Motor neuron (in vitro differentiated cells): ENCODE results near the gene FAF1. TPM values are rescaled to one million over a fixed set of nuclear protein-coding genes. Genes with fewer than 3 reads are reported as not detected.
"Not testable (repeated sequence)": the region's sequence is repeated elsewhere in the genome, so short reads cannot be mapped to it uniquely, and the experiment has no call there.

Source experiments
- ATAC-seq, 8 experiments: fragments of 200-7000 bp; cut with Tn5 transposase; replicated peaks in 6 of 8; 2 replicates each; pipeline ENCODE4 v1.8.0; 2021; ENCODE audit warnings: mild to moderate bottlenecking in 8 of 8, moderate library complexity in 8 of 8
- H3K27ac ChIP-seq, 2 donors: fragments of 250-450 bp; sonication (Bioruptor Pico); 2 replicates each; pipeline ENCODE4 v1.9.0; 2021; ENCODE audit warnings: antibody characterized with exemption in 2 of 2, mild to moderate bottlenecking in 2 of 2, moderate library complexity in 1 of 2
- H3K4me1 ChIP-seq, 2 donors: fragments of 250-450 bp; sonication (Bioruptor Pico); replicated peaks in 1 of 2; 2 replicates each; pipeline ENCODE4 v1.6.1; 2021; ENCODE audit warnings: antibody characterized with exemption in 2 of 2, mild to moderate bottlenecking in 2 of 2, moderate library complexity in 1 of 2
- H3K4me3 ChIP-seq, 5 donors: fragments of 250-450 bp; sonication (Bioruptor Pico); 2 replicates each; pipeline ENCODE4 v1.9.0; 2021; ENCODE audit warnings: antibody characterized with exemption in 5 of 5, mild to moderate bottlenecking in 5 of 5, moderate library complexity in 4 of 5
- WGBS, 10 experiments: fragments of 450-650 bp; shearing (Covaris generic); methylation state at CpG; one replicate each; pipeline ENCODE4 v1.0.0; 2022; 5-methylcytosine and 5-hydroxymethylcytosine counted together
- in situ Hi-C, 9 experiments: fragments of 400-800 bp; cut with MboI; loops; one replicate each; pipeline ENCODE4 v1.15.0; 2021; ENCODE audit warnings: low sequenced_read_pairs in 9 of 9, low pct_unique_long_range_greater_than_20kb in 2 of 9; ENCODE audit not compliant: unreplicated experiment in 9 of 9
- total RNA-seq, 8 experiments: library from RNA; unstranded; fragments of 300-600 nt; gene quantifications; 2 replicates each; pipeline versions ENCODE4 v1.2.3 to v1.2.4, GENCODE V29; 2022

The FAF1 gene
- total RNA-seq, 8 experiments from 2014 or later = 26.3 to 79.4 (median 52.0) TPM

DNA sequence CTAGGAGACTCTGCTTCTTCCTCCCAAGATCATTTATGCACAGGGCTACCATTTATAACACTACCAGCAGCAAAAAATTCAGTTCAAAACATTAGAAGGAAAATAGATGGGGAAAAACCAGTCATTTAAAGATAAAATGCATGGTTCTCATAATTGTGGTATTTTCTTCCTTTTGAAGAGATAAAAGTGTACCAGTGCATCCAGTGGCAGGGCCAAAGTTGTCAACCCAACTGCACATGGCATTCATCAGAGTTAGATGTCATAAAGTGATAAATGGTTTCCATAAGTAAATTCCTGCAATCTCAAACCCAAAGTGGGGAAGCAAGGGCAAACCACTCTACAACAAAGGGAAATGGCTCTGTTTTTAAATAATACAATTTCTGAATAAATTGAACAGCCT is 417.7 kb downstream of the FAF1 start:
- Histone ChIP-seq H3K4me3 (no peak overlapping the region), H3K27ac (no peak overlapping the region), H3K4me1 (no peaks in the 10 kb centered on the region)
- no peak for ATAC-seq
- in situ Hi-C loops = no loop called here

GRCh38 chr1:50538476-50538875 is 421.6 kb downstream of the FAF1 start:
- no peak for ATAC-seq
- Histone ChIP-seq H3K27ac (no peak overlapping the region), H3K4me3 (no peak overlapping the region), H3K4me1 (no peaks in the 10 kb centered on the region)
- in situ Hi-C loops = no loop called here
- WGBS, 10 experiments = 11 to 100% (median 94%) methylated on average over 1 of the region's 1 CpG; no CpG with 5 or more reads in 2 of the 10 experiments

DNA sequence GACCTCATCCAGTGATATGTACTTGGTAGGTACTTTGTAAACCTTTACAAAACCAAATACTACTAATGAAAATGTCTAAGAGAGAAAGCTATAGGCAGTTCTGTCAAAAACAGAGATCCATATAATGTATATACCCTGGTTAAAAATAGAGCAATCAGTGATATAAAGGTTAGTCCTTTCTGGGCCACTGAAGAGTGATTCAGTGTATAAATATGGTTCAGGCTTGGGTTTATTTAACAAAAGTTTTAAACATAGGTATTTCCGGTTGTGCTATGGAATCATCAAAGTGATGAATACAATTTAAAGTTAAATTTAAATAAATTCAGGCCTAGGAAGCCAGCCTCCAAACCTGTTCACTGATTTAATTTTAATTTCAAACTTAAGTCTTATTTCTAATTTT is 428.5 kb downstream of the FAF1 start:
- H3K27ac ChIP-seq = no peak overlapping the region
- in situ Hi-C loops = no loop called here
- WGBS, 10 experiments = 83 to 100% (median 100%) methylated on average over 1 of the region's 1 CpG; no CpG with 5 or more reads in 1 of the 10 experiments
- ATAC-seq = no peak
- no peaks in the 10 kb centered on the region for H3K4me1 ChIP-seq
- H3K4me3 ChIP-seq = no peak overlapping the region

- Histone ChIP-seq H3K27ac (no peak overlapping the region), H3K4me1 (no peaks in the 10 kb centered on the region), H3K4me3 (no peak overlapping the region)
- in situ Hi-C loops = no loop called here
- WGBS, 10 experiments = 44 to 100% (median 92%) methylated on average over 1 to 2 of the region's 2 CpGs; no CpG with 5 or more reads in 1 of the 10 experiments
- no peak for ATAC-seq
Observed at GRCh38 chr1:50531027-50531426, 429.0 kb downstream of the FAF1 start.

- Histone ChIP-seq H3K27ac (no peak overlapping the region), H3K4me1 (no peaks in the 10 kb centered on the region), H3K4me3 (no peak overlapping the region)
- no peak for ATAC-seq
- in situ Hi-C loops = no loop called here
Observed at GRCh38 chr1:50529510-50529909, 430.6 kb downstream of the FAF1 start.

- in situ Hi-C loops, H3K4me1 ChIP-seq, H3K4me3 ChIP-seq, H3K27ac ChIP-seq, ATAC-seq: not testable (repeated sequence)
- 75 to 100% (median 100%) methylated on average over 1 to 3 of the region's 3 CpGs; no CpG with 5 or more reads in 3 of the 10 experiments for WGBS, 10 experiments
Observed at GRCh38 chr1:50527987-50528320, 432.1 kb downstream of the FAF1 start.

GRCh38 chr1:50527249-50527986 is 432.6 kb downstream of the FAF1 start:
- WGBS, 10 experiments = 58 to 96% (median 89%) methylated on average over 2 to 3 of the region's 3 CpGs; no CpG with 5 or more reads in 1 of the 10 experiments
- ATAC-seq = no peak
- in situ Hi-C loops = no loop called here

DNA sequence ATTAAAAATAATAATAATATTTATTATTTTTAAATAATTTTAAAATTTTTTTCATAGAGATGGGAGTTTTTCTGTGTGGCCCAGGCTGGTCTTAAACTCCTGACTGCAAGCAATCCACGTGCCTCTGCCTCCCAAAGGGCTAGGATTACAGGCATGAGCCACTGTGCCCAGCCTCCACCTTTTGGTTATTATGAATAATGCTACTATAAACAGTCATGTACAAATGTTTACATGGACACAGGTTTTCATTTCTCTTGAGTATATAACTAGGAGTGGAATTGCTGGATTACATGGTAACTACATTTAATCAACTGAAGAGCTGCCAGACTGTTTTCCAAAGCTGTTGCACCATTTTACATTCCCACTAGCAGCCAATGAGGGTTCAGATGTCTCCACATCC is 433.6 kb downstream of the FAF1 start:
- WGBS, 10 experiments = 75 to 100% (median 100%) methylated on average over 1 of the region's 1 CpG; no CpG with 5 or more reads in 3 of the 10 experiments

More at GRCh38 chr1:50527249-50527986, 432.6 kb downstream of the FAF1 start:
- Histone ChIP-seq H3K4me3 (no peak overlapping the region), H3K4me1 (no peaks in the 10 kb centered on the region), H3K27ac (no peak overlapping the region)

DNA sequence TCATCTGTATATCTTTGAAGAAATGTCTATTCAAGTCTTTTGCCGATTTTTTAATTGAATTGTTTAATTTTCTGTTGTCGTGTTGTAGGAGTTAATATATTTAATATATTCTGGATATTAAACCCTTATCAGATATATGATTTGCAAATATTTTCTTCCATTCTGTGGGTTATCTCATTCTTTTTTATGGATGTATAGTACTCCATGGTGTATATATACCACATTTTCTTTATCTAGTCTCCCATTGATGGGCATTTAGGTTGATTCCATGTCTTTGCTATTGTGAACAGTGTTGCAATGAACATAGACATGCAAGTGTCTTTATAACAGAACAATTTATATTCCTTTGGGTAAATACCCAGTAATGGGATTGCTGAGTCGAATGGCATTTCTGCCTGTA is 436.5 kb downstream of the FAF1 start:
- in situ Hi-C loops = no loop called here
- Histone ChIP-seq H3K4me1 (no peaks in the 10 kb centered on the region), H3K4me3 (no peak overlapping the region), H3K27ac (no peak overlapping the region)
- 90 to 100% (median 100%) methylated on average over 2 to 3 of the region's 3 CpGs for WGBS, 10 experiments
- ATAC-seq = no peak

More for the DNA sequence above, 433.6 kb downstream of the FAF1 start:
- in situ Hi-C loops = no loop called here
- ATAC-seq = no peak
- H3K4me1 ChIP-seq = no peaks in the 10 kb centered on the region
- no peak overlapping the region for H3K27ac ChIP-seq
- no peak overlapping the region for H3K4me3 ChIP-seq

DNA sequence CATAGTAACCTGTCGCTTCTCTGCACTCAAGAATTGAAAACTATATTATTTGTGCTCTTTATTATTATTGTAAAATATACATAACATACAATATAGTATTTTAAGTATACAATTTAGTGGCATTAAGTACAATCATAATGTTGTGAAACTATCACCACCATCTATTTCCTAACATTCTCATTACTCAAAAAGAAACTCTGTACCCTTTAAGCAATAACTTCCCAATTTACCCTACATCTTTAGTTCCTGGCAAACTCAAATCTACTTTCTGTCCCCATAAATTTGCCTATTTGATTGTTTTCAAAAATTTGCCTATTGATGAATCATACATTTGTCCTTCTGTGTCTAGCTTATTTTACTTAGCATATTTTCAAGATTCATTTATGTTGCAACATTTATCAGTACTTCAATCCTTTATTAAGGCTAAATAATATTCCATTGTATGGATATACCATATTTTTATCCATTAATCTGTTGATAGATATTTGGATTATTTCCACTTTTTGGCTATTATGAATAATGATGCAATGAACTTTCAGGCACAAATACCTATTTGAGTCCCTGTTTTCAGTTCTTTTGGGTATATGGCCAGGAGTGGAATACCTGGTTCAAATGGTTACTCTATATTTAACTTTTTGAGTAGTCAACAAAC is 437.2 kb downstream of the FAF1 start:
- in situ Hi-C loops = no loop called here
- ATAC-seq = no peak
- 95 to 100% (median 100%) methylated on average over 1 of the region's 1 CpG; no CpG with 5 or more reads in 2 of the 10 experiments for WGBS, 10 experiments
- H3K4me3 ChIP-seq = no peak overlapping the region
- no peaks in the 10 kb centered on the region for H3K4me1 ChIP-seq
- H3K27ac ChIP-seq = no peak overlapping the region

DNA sequence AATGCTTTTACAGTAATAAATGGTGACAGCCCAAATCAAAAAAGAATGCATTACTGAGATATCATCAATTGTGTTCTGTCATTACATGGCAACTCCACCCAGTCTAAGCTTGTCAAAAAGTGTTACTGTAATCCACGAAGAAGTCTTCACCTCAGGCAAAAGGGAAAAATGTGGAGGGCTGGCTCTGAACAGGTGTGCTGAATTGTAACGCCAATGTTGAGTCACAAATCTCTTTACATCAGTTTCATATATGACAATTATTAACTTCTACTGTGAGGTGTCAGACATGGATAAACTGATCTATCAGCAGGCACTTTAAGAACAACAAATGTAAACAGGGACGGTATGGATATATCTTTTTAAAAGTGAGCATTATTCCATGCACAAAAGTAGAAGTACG is 438.4 kb downstream of the FAF1 start:
- in situ Hi-C loops = no loop called here
- Histone ChIP-seq H3K27ac (no peak overlapping the region), H3K4me3 (no peak overlapping the region), H3K4me1 (no peaks in the 10 kb centered on the region)
- ATAC-seq = no peak
- 75 to 100% (median 97%) methylated on average over 1 to 4 of the region's 4 CpGs for WGBS, 10 experiments

- no peak for ATAC-seq
- no peak overlapping the region for H3K27ac ChIP-seq
- no peak overlapping the region for H3K4me3 ChIP-seq
- in situ Hi-C loops = no loop called here
- no peaks in the 10 kb centered on the region for H3K4me1 ChIP-seq
Observed at GRCh38 chr1:50517488-50517887, 442.6 kb downstream of the FAF1 start.

DNA sequence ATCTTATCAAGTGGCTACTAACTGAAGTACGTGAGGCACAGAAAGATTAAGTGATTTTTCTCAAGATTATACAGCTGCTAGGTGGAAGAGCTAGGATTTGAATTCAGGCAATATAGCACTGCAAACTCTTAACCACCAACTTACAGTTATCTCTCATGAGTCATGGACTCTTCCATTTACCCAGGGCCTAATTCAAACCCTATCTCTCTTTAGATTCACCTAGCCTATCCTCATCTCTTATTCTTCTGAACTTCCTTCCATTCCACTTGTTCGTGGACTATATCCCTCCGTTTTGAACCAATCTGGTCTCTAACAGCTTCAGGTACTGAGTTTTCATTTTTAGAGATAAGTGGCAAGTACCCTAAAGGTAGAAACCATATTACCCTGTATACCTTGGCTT is 444.0 kb downstream of the FAF1 start:
- 80 to 100% (median 95%) methylated on average over 1 to 3 of the region's 3 CpGs for WGBS, 10 experiments
- in situ Hi-C loops = no loop called here
- H3K4me1 ChIP-seq = no peaks in the 10 kb centered on the region
- no peak overlapping the region for H3K4me3 ChIP-seq
- no peak overlapping the region for H3K27ac ChIP-seq
- ATAC-seq = no peak

- no peak for ATAC-seq
- Histone ChIP-seq H3K4me3 (no peak overlapping the region), H3K27ac (no peak overlapping the region), H3K4me1 (no peaks in the 10 kb centered on the region)
- in situ Hi-C loops = no loop called here
Observed at GRCh38 chr1:50508040-50508586, 452.0 kb downstream of the FAF1 start.
